RWPE1 (cell line): ENCODE data around the gene LARGE1.

ENCODE experiments used
- CTCF ChIA-PET: fragments of 350-600 bp; sonication (Branson Sonifier 250); formaldehyde crosslinking; extraction: SDS; loops from one replicate; lab custom pipeline; 2021; lab: Yijun Ruan, JAX
- POLR2A ChIA-PET: fragments of 400-600 bp; formaldehyde crosslinking; extraction: SDS; loops from one replicate; lab custom pipeline; 2020; ENCODE audit warnings: antibody characterized with exemption; ENCODE audit not compliant: low non-redundant PET; lab: Yijun Ruan, JAX
- DNase-seq: peaks from one replicate; pipeline ENCODE4 v3.0.0; 2012; ENCODE audit warnings: low spot score
- H3K27ac ChIP-seq: fragments of 450-650 bp; 2 replicates; pipeline ENCODE4 v1.5.1; 2017
- CTCF ChIP-seq: fragments of 450-650 bp; conservative IDR thresholded peaks from 2 replicates; pipeline ENCODE4 v1.5.1; 2017; ENCODE audit warnings: low read depth, mild to moderate bottlenecking

Gene LARGE1

GRCh38 chr22:33897448-33897835 is 22.8 kb downstream of the LARGE1 start:
- H3K27ac ChIP-seq, result no peak overlapping the region
- ChIA-PET CTCF (no interaction called here), POLR2A (no interaction called here)
- DNase-seq, result no peak
- TF ChIP-seq CTCF, result no peak

DNA sequence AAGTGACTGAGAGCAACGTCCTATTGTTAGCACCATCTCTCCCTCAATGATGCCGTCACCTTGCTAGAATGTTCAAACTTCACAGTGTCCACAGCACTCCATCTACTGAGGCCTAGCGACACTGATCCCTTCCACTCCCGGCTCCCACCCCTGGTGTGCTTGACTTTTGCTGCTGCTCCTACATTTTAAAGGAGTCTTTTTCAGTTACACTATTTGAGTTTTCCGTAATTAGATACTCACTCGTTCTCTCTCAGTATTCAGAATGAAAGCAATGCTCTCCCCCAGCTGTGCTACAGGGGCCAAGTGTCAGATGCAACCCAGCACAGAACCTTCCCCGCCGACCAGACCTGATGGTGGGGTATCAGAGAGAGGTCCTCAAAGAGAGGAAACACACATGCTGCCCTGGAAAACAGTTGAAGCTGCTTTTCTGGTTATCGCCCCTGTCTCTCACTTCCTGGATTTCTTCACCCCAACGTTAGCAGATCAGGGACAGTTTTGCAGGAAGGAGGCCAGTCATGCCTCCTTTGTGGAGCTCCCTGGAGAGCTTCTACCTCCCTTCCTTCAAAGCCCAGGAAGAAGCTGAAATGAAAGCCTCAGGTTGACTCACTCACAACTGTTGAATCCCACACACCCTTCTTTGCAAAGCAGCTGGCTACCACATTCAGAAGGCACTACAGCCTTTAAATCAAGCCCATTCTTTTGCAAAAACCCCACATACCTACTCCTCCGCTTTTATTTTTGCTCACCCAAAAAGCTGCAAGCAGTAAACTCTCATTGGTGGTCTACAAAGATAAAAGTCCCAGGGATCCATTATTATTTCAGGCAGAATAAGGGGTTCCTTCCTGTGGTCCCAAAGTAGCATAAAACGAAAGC is 23.5 kb downstream of the LARGE1 start:
- ChIA-PET POLR2A (no interaction called here), CTCF (no interaction called here)
- no peak overlapping the region for H3K27ac ChIP-seq
- no peak for TF ChIP-seq CTCF
- no peak for DNase-seq

GRCh38 chr22:33896154-33896553 is 24.1 kb downstream of the LARGE1 start:
- CTCF ChIA-PET, result no interaction called here
- POLR2A ChIA-PET, result no interaction called here
- H3K27ac ChIP-seq, result no peak overlapping the region
- no peak for DNase-seq
- TF ChIP-seq CTCF, result no peak

GRCh38 chr22:33895444-33895843 is 24.8 kb downstream of the LARGE1 start:
- ChIA-PET POLR2A (no interaction called here), CTCF (no interaction called here)
- no peak overlapping the region for H3K27ac ChIP-seq
- DNase-seq, result no peak
- TF ChIP-seq CTCF, result no peak

DNA sequence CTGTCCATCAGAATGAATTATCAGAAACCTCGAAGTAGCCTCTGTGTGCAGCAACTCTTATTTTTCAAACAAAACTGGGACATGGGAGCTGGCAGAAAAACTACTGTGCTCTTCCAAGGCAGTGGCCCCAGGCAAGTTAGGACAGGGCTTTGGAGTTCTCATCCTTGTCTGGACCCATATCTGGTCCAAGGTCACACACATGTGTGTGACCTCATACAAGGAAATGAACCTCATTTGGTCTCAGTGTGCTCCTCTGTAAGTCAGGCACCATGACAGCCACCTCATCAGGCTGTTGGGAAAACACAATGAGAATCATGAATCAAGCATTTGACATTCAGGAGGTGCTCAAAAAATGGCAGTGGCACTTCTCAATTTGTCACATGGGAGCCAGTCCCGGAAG is 25.8 kb downstream of the LARGE1 start:
- ChIA-PET CTCF (no interaction called here), POLR2A (no interaction called here)
- no peak overlapping the region for H3K27ac ChIP-seq

DNA sequence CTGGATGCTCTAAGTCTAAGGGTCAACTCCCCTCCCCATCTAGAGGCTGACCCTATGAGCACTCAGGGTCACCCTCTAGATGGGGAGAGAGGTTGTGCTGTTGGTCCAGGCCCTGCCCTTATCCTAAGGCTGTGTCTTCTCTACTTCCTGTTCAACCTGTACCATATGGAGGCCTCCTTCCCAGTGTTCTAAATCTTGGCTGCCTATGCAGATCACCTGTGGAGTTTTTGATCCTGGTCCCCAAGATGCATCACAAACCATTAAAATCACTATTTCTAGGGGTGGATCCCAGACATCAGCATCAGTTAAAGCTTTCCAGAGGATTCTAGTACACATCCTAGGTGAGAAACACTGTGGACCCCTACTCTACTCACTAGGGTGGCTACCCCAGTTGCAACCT is 26.2 kb downstream of the LARGE1 start:
- no peak for DNase-seq
- no peak overlapping the region for H3K27ac ChIP-seq
- ChIA-PET CTCF (no interaction called here), POLR2A (no interaction called here)
- TF ChIP-seq CTCF, result no peak

More for the DNA sequence above, 25.8 kb downstream of the LARGE1 start:
- DNase-seq, result no peak
- TF ChIP-seq CTCF, result no peak
